ENCODE results near the gene RERG. TPM values are rescaled to one million over a fixed set of nuclear protein-coding genes. Genes with fewer than 3 reads are reported as not detected.
"Not testable (repeated sequence)": the region's sequence is repeated elsewhere in the genome, so short reads cannot be mapped to it uniquely, and the experiment has no call there.

Gene RERG
- total RNA-seq, 1 experiment from 2014 or later, result 0.50 TPM

DNA sequence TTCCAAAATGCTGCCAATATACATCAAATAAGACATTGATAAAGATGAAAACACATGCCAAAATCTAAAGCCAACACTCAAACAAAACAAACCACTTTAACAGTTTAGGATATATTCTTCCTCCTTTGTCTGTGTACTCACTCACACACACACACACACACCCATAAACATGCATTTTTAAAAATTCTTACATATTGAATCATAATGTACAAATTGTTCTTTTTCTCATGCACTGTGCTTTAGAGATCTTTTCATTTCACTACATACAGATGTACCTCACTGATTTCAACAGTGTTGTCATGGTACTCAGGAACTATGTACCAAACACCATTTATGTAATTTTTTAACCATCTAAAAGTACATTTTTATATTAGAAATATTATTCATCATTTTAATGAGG is 9.5 kb upstream of the RERG start:
- intact Hi-C loops (cut with micrococcal nuclease; ENCODE audit: unreplicated experiment), result no loop called here
- CTCF ChIA-PET, result interaction anchor here (0.7 kb wide), 1 partner anchor 511 kb away, joined by 4 read pairs; no protein-coding TSS in a partner anchor

DNA sequence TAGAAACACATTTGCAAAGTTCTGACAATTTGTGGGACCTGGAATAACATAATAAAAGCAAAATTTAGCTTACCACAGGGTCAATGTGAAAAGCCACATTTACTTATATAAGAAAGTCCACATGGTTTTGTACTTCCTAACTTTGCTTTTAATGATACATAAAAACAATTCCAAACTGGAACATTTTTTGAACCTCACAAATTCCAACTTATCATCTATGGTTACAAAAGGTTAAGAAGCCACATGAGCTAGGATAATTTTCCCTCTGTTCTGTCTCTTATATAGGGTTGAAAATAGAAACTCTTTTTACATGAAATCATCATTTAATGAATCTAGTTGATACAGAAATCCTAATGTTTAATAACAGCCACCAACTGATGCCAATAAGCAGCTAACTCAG is 8.9 kb upstream of the RERG start:
- Histone ChIP-seq H3K9me3 (ENCODE audit: insufficient read depth, low read depth) (no peaks in the 10 kb centered on the region), H3F3A (ENCODE audit: insufficient read depth, low read depth) (no peaks in the 10 kb centered on the region), H3K4me2 (no peak overlapping the region), H3K27me3 (ENCODE audit: insufficient read depth, low read depth) (no peaks in the 10 kb centered on the region), H3K79me2 (ENCODE audit: low read depth) (no peaks in the 10 kb centered on the region; the same call in 1 of the 2 replicates), H3K27ac (no peak overlapping the region), H3K9me2 (ENCODE audit: insufficient read depth) (no peaks in the 10 kb centered on the region), H3K36me3 (ENCODE audit: low read depth) (no peaks in the 10 kb centered on the region), H3K4me1 (replicated peaks; ENCODE audit: insufficient read depth) (no peaks in the 10 kb centered on the region), H3K4me3 (no peak overlapping the region), H4K20me1 (ENCODE audit: insufficient read depth) (no peaks in the 10 kb centered on the region), H2AFZ (no peak overlapping the region)
- intact Hi-C loops (cut with micrococcal nuclease; ENCODE audit: unreplicated experiment), result no loop called here
- no peak for TF ChIP-seq EZH2 (IDR thresholded peaks at IDR 0.05; ENCODE audit: low read depth)
- TF ChIP-seq, protein P1, sequence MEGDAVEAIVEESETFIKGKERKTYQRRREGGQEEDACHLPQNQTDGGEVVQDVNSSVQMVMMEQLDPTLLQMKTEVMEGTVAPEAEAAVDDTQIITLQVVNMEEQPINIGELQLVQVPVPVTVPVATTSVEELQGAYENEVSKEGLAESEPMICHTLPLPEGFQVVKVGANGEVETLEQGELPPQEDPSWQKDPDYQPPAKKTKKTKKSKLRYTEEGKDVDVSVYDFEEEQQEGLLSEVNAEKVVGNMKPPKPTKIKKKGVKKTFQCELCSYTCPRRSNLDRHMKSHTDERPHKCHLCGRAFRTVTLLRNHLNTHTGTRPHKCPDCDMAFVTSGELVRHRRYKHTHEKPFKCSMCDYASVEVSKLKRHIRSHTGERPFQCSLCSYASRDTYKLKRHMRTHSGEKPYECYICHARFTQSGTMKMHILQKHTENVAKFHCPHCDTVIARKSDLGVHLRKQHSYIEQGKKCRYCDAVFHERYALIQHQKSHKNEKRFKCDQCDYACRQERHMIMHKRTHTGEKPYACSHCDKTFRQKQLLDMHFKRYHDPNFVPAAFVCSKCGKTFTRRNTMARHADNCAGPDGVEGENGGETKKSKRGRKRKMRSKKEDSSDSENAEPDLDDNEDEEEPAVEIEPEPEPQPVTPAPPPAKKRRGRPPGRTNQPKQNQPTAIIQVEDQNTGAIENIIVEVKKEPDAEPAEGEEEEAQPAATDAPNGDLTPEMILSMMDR (conservative IDR thresholded peaks at IDR 0.05), result no peak
- BruUV-seq (replicated peaks), result no TSS peak
- ChIA-PET POLR2A (ENCODE audit: unreplicated experiment) (interaction anchor here (0.7 kb wide), 1 partner anchor 279 kb away, joined by 4 read pairs; no protein-coding TSS in a partner anchor), CTCF (interaction anchor here (0.6 to 0.7 kb wide), 2 partner anchors 297 to 511 kb away, joined by 3 to 4 read pairs; no protein-coding TSS in a partner anchor)
- DNase-seq, result no peak

More for the DNA sequence above, 9.5 kb upstream of the RERG start:
- no peak overlapping the region for H2AFZ ChIP-seq
- no peaks in the 10 kb centered on the region for H3F3A ChIP-seq (ENCODE audit: insufficient read depth, low read depth)
- H3K9me3 ChIP-seq (ENCODE audit: insufficient read depth, low read depth), result no peaks in the 10 kb centered on the region
- H3K27me3 ChIP-seq (ENCODE audit: insufficient read depth, low read depth), result no peaks in the 10 kb centered on the region
- DNase-seq, result no peak
- BruUV-seq (replicated peaks), result no TSS peak
- H3K4me3 ChIP-seq, result no peak overlapping the region
- POLR2A ChIA-PET (ENCODE audit: unreplicated experiment), result interaction anchor here (0.7 kb wide), 1 partner anchor 280 kb away, joined by 4 read pairs; no protein-coding TSS in a partner anchor
- no peak overlapping the region for H3K4me2 ChIP-seq
- H3K36me3 ChIP-seq (ENCODE audit: low read depth), result no peaks in the 10 kb centered on the region
- no peaks in the 10 kb centered on the region; the same call in 1 of the 2 replicates for H3K79me2 ChIP-seq (ENCODE audit: low read depth)
- H3K27ac ChIP-seq, result no peak overlapping the region
- H3K4me1 ChIP-seq (replicated peaks; ENCODE audit: insufficient read depth), result no peaks in the 10 kb centered on the region
- H4K20me1 ChIP-seq (ENCODE audit: insufficient read depth), result no peaks in the 10 kb centered on the region
- no peaks in the 10 kb centered on the region for H3K9me2 ChIP-seq (ENCODE audit: insufficient read depth)
- TF ChIP-seq, protein P1 (conservative IDR thresholded peaks at IDR 0.05), result no peak
- TF ChIP-seq EZH2 (IDR thresholded peaks at IDR 0.05; ENCODE audit: low read depth), result no peak

DNA sequence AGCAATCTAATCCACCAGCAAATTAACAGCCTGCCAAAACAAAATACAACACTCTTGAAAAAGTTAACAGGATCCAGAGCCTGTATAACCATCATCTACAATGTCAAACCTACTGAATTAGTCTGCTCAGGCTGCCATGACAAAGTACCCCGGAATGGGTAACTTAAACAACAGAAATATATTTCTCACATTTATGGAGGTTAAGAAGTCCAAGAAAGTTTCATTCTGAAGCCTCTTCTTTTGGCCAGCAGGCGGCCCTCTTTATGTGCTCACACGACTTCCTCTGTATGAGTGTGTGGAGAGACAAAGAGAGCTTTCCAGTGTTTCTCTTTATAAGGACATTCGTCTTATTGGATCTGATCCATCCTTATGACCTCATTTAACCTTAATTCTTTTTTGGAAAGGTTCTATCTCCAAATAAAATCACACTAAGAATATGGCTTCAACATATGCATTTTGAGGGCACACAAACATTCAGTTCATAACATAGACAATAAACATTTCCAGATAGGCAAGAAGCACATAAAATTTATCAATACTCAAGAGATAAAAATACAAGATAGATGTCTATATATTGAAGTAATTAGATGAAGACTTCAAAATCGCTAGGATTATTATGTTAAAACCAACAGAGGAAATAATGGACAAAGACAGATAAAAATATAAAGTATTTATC is 5.9 kb upstream of the RERG start:
- Histone ChIP-seq H2AFZ (no peak overlapping the region), H3K27me3 (ENCODE audit: insufficient read depth, low read depth) (no peaks in the 10 kb centered on the region), H3K27ac (no peak overlapping the region), H3K9me2 (ENCODE audit: insufficient read depth) (no peaks in the 10 kb centered on the region), H3K9me3 (ENCODE audit: insufficient read depth, low read depth) (no peaks in the 10 kb centered on the region), H3K4me2 (no peak overlapping the region), H3K79me2 (ENCODE audit: low read depth) (no peaks in the 10 kb centered on the region; the same call in 1 of the 2 replicates), H3F3A (ENCODE audit: insufficient read depth, low read depth) (no peaks in the 10 kb centered on the region), H3K4me3 (no peak overlapping the region), H4K20me1 (ENCODE audit: insufficient read depth) (no peaks in the 10 kb centered on the region), H3K4me1 (replicated peaks; ENCODE audit: insufficient read depth) (no peaks in the 10 kb centered on the region), H3K36me3 (ENCODE audit: low read depth) (no peaks in the 10 kb centered on the region)
- ChIA-PET POLR2A (ENCODE audit: unreplicated experiment) (interaction anchor here (0.7 kb wide), 1 partner anchor 443 kb away, joined by 3 read pairs; no protein-coding TSS in a partner anchor), CTCF (interaction anchor here (0.6 kb wide), 1 partner anchor 301 kb away, joined by 3 read pairs; no protein-coding TSS in a partner anchor)
- BruUV-seq (replicated peaks), result no TSS peak
- DNase-seq, result peak in 1 of 2 experiments; percentile 25
- intact Hi-C loops (cut with micrococcal nuclease; ENCODE audit: unreplicated experiment), result loop anchor here (5.0 to 10.0 kb wide), 2 partner anchors 295 to 412 kb away; partner anchors contain the start of gene SMCO3
- no peak for TF ChIP-seq EZH2 (IDR thresholded peaks at IDR 0.05; ENCODE audit: low read depth)
- TF ChIP-seq, protein P1 (conservative IDR thresholded peaks at IDR 0.05), result peak; percentile 61

DNA sequence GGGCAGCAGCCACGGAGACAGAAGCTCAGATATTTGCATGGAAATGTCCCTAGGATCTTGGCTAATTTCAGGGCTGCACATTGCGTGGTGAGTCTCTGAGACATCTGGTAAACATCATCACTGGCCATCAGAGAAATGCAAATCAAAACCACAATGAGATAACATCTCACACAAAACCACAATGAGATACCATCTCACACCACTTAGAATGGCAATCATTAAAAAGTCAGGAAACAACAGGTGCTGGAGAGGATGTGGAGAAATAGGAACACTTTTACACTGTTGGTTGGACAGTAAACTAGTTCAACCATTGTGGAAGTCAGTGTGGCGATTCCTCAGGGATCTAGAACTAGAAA is 4.6 kb upstream of the RERG start:
- peak in 1 of 2 experiments; percentile 52 for DNase-seq
- CTCF ChIA-PET; H3F3A ChIP-seq (ENCODE audit: insufficient read depth, low read depth); H3K4me3 ChIP-seq; H3K9me3 ChIP-seq (ENCODE audit: insufficient read depth, low read depth); POLR2A ChIA-PET (ENCODE audit: unreplicated experiment); H2AFZ ChIP-seq; H3K27ac ChIP-seq; H3K36me3 ChIP-seq (ENCODE audit: low read depth); H4K20me1 ChIP-seq (ENCODE audit: insufficient read depth); H3K4me1 ChIP-seq (replicated peaks; ENCODE audit: insufficient read depth); H3K27me3 ChIP-seq (ENCODE audit: insufficient read depth, low read depth); H3K9me2 ChIP-seq (ENCODE audit: insufficient read depth); H3K79me2 ChIP-seq (ENCODE audit: low read depth); BruUV-seq (replicated peaks); H3K4me2 ChIP-seq: not testable (repeated sequence)
- intact Hi-C loops (cut with micrococcal nuclease; ENCODE audit: unreplicated experiment), result loop anchor here (5.0 to 10.0 kb wide), 2 partner anchors 296 to 411 kb away; partner anchors contain the start of gene SMCO3

All from PC-9 (cell line).